HepG2 (cell line): ENCODE measurements around the gene CYSTM1. TPM values are rescaled to one million over a fixed set of nuclear protein-coding genes. Genes with fewer than 3 reads are reported as not detected.

Experiments
- ATAC-seq: fragments of 200-7000 bp; cut with Tn5 transposase; 3 replicates; pipeline ENCODE4 v1.9.1; 2020; ENCODE audit warnings: mild to moderate bottlenecking, moderate library complexity
- BruUV-seq: library from RNA; stranded (reverse); fragments of 400-500 nt; replicated peaks from 2 replicates; lab custom pipeline; 2021; lab: Mats Ljungman, UMichigan
- CTCF ChIA-PET: fragments of 300-600 bp; formaldehyde crosslinking; extraction: SDS; loops from one replicate; lab custom pipeline; 2021; ENCODE audit warnings: low total read pairs, inconsistent platforms, low intra/inter-chr PET ratio; lab: Yijun Ruan, JAX
- POLR2A ChIA-PET: fragments of 350-600 bp; sonication (Branson Sonifier 250); formaldehyde crosslinking; loops from one replicate; lab custom pipeline; 2020; ENCODE audit warnings: antibody characterized with exemption, inconsistent platforms; lab: Yijun Ruan, JAX
- DNase-seq: peaks from one replicate; pipeline ENCODE4 v3.0.0-alpha.2; 2015; ENCODE audit warnings: low spot score
- FAIRE-seq: peaks from 3 replicates; lab custom pipeline; 2011; peaks lifted over from hg19 to GRCh38; lab: Jason Lieb, UNC
- H2AFZ ChIP-seq: one replicate; pipeline ENCODE4 v1.6.1; 2011; ENCODE audit warnings: low read length, inconsistent platforms
- H3K27ac ChIP-seq: fragments of 300-600 bp; 3 replicates; pipeline ENCODE4 v1.8.0; 2011; ENCODE audit warnings: mixed run types, mild to moderate bottlenecking, mixed read lengths, low read length, inconsistent platforms; ENCODE audit not compliant: insufficient read depth; ENCODE audit errors: extremely low read length
- H3K27me3 ChIP-seq, 2 experiments: fragments of 200-600 bp in 1 of 2; 2 replicates in 1 of 2; 3 replicates in 1 of 2; pipeline versions ENCODE4 v1.6.0 to v1.8.0; 2011; ENCODE audit warnings: low read length in 2 of 2, mild to moderate bottlenecking in 2 of 2, moderate library complexity in 2 of 2, inconsistent platforms in 1 of 2; ENCODE audit not compliant: insufficient read depth in 2 of 2, control insufficient read depth in 1 of 2
- H3K36me3 ChIP-seq, 2 experiments: fragments of 200-600 bp in 1 of 2; replicated peaks in 1 of 2; 2 replicates in 1 of 2; 3 replicates in 1 of 2; pipeline versions ENCODE4 v1.5.1 to v1.8.0; 2011; ENCODE audit warnings: low read length in 2 of 2, inconsistent platforms in 1 of 2; ENCODE audit not compliant: insufficient read depth in 2 of 2, control insufficient read depth in 1 of 2
- H3K4me1 ChIP-seq: 2 replicates; pipeline ENCODE4 v1.5.1; 2012; ENCODE audit warnings: low read length, inconsistent platforms; ENCODE audit not compliant: insufficient read depth
- H3K4me2 ChIP-seq: 2 replicates; pipeline ENCODE4 v1.6.0; 2011; ENCODE audit warnings: low read depth, low read length, inconsistent platforms
- H3K4me3 ChIP-seq, 3 experiments: fragments of 200-600 bp in 1 of 3; sonication (generic), shearing (Covaris generic) in 1 of 3; replicated peaks in 1 of 3; 2 replicates each; pipeline ENCODE4 v1.5.1; 2011 to 2016; ENCODE audit warnings: low read length in 3 of 3, inconsistent platforms in 2 of 3, low read depth in 2 of 3, mild to moderate bottlenecking in 2 of 3, control low read depth in 1 of 3, mixed read lengths in 1 of 3; ENCODE audit not compliant: insufficient read depth in 1 of 3
- H3K79me2 ChIP-seq: one replicate; pipeline ENCODE4 v1.6.1; 2011; ENCODE audit warnings: low read length, inconsistent platforms; ENCODE audit not compliant: insufficient read depth
- H3K9ac ChIP-seq: 2 replicates; pipeline ENCODE4 v1.6.0; 2011; ENCODE audit warnings: mild to moderate bottlenecking, low read depth, low read length, inconsistent platforms; ENCODE audit not compliant: insufficient read depth
- H3K9me3 ChIP-seq: 2 replicates; pipeline ENCODE4 v1.5.1; 2012; ENCODE audit warnings: mild to moderate bottlenecking, low read length
- H4K20me1 ChIP-seq: 2 replicates; pipeline ENCODE4 v1.6.0; 2011; ENCODE audit warnings: inconsistent platforms, mild to moderate bottlenecking, low read length, moderate library complexity; ENCODE audit not compliant: insufficient read depth
- AHDC1 ChIP-seq: sonication (generic); formaldehyde crosslinking; IDR thresholded peaks from 2 replicates; pipeline ENCODE4 v1.5.1; 2020; ENCODE audit warnings: mild to moderate bottlenecking, missing genetic modification reagents, borderline replicate concordance
- AKNA ChIP-seq: sonication (generic); formaldehyde crosslinking; IDR thresholded peaks from 2 replicates; pipeline ENCODE4 v1.4.0; 2020; ENCODE audit warnings: missing genetic modification reagents, borderline replicate concordance
- SAFB2 ChIP-seq: sonication (generic); formaldehyde crosslinking; IDR thresholded peaks from 2 replicates; pipeline ENCODE4 v1.5.1; 2020; ENCODE audit warnings: missing genetic modification reagents, low read depth, mild to moderate bottlenecking, borderline replicate concordance
- ZBTB26 ChIP-seq: IDR thresholded peaks from 2 replicates; pipeline ENCODE4 v1.6.1; 2016; ENCODE audit warnings: missing compliant biosample characterization, missing genetic modification reagents, borderline replicate concordance
- ZNF678 ChIP-seq: sonication (generic); formaldehyde crosslinking; IDR thresholded peaks from 2 replicates; pipeline ENCODE4 v1.4.0; 2020; ENCODE audit warnings: mild to moderate bottlenecking, missing genetic modification reagents
- WGBS: methylation state at CpG from one replicate; pipeline ENCODE4 v1.1.6; 2017; ENCODE audit warnings: low lambda C conversion rate; 5-methylcytosine and 5-hydroxymethylcytosine counted together
- in situ Hi-C: cut with HindIII; loops from 2 replicates; pipeline ENCODE4 v1.10.0; 2017; ENCODE audit warnings: low pct_unique_long_range_greater_than_20kb; ENCODE audit not compliant: extremely low pct_ligation_motif_present
- intact Hi-C: fragments of 100-400 bp; cut with micrococcal nuclease; formaldehyde crosslinking; loops from one replicate; pipeline ENCODE4 v1.10.0; 2022; ENCODE audit not compliant: unreplicated experiment
- polyA plus RNA-seq, 8 experiments: library from polyadenylated mRNA; depleted of rRNA in 3 of 8; stranded (reverse) in 7 of 8; unstranded in 1 of 8; fragments of >200 nt; fragmentation: Illumina TruSeq in 4 of 8; extraction: Trizol in 4 of 8; gene quantifications; 2 replicates each; pipeline versions ENCODE4 v1.2.1 to v1.2.3, GENCODE V29; 2011 to 2016; ENCODE audit warnings: low read depth in 4 of 8, missing spikeins in 1 of 8, mixed read lengths in 1 of 8; ENCODE audit not compliant: insufficient read depth in 1 of 8
- total RNA-seq, 5 experiments: library from RNA; depleted of rRNA; stranded (reverse); fragments of >200 nt; fragmentation: Illumina TruSeq; extraction: Trizol; gene quantifications; 2 replicates each; pipeline ENCODE4 v1.2.3, GENCODE V29; 2016; ENCODE audit warnings: low read depth in 1 of 5

Gene CYSTM1
- total and polyA plus RNA-seq, 2 of the 13 experiments (the other 11 are each of a cell fraction or from before 2014, with no cell fraction given): 40.0 to 73.4 TPM

- in situ Hi-C loops (loop anchor here (5.0 kb wide), 1 partner anchor 120 kb away; the partner anchor contains the start of gene SLC4A9), intact Hi-C loops (no loop called here)
- Histone ChIP-seq H3K9me3 (no peaks in the 10 kb centered on the region), H3K4me2 (no peak overlapping the region), H3K79me2 (no peaks in the 10 kb centered on the region), H3K9ac (no peak overlapping the region), H3K36me3 (peaks cover 3 to 31% of the 10 kb centered on the region in 2 experiments), H3K27ac (peak overlapping the region; percentile 84), H3K4me1 (peaks cover 23% of the 10 kb centered on the region), H3K27me3 (no peaks in the 10 kb centered on the region), H2AFZ (no peak overlapping the region), H4K20me1 (no peaks in the 10 kb centered on the region), H3K4me3 (no peak overlapping the region)
- WGBS: 95% methylated on average over 5 of the region's 5 CpGs
- DNase-seq: no peak
- CTCF ChIA-PET: interaction anchor here (1.8 kb wide), 1 partner anchor 115 kb away, joined by 7 read pairs; no protein-coding TSS in a partner anchor
- TF ChIP-seq AKNA (CRISPR knock-in tag) (no peak), AHDC1 (CRISPR knock-in tag) (no peak), ZBTB26 (no peak), ZNF678 (no peak), SAFB2 (CRISPR knock-in tag) (no peak)
- no TSS peak for BruUV-seq
- POLR2A ChIA-PET: interaction anchor here (0.9 kb wide), 1 partner anchor 104 kb away, joined by 4 read pairs; the partner anchor contains the start of gene HBEGF
- no peak for ATAC-seq
- FAIRE-seq: no peak
Measured at GRCh38 chr5:140242099-140242498, 67.1 kb downstream of the CYSTM1 start.
